NCI-H524 treated with DMSO at 0.1 percent for 48 hours (cell line): ENCODE measurements around the gene PRRC2A.

Experiments used
- DNase-seq: peaks from one replicate; lab custom pipeline; 2025; lab: John Stamatoyannopoulos, UW

The PRRC2A gene

DNA sequence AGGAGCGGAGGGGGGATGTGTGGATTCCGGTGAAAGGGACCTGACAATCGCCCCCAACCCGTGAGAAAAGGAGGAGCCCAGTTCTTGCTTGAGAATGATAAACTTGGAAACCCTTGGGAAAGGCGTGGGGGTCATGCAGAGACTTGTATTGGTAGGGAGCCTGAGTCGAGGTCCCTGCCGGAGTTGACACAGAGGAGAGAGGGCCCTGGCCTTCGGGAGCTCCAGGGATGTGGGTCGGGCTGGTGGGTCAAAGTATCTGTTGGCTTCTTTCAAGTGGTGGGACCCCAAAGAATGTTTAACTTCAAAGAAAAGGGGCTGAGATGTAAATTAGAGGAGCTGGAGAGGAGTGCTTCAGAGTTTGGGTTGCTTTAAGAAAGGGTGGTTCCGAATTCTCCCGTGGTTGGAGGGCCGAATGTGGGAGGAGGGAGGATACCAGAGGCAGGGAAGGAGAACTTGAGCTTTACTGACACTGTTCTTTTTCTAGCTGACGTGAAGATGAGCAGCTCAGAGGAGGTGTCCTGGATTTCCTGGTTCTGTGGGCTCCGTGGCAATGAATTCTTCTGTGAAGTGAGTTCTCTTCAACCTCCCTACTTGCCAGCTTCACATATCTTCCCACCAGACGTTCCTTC is 45.9 kb downstream of the PRRC2A start:
- DNase-seq, result no peak

DNA sequence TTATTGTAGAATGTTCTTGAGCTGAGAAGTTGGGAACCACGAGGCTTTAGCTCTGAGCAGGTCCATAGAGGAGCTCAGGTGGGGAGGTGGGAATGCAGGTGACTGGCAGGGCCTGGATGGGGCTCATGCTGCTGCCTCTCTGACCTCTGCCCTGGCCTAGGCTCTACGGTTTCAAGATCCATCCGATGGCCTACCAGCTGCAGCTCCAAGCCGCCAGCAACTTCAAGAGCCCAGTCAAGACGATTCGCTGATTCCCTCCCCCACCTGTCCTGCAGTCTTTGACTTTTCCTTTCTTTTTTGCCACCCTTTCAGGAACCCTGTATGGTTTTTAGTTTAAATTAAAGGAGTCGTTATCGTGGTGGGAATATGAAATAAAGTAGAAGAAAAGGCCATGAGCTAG is 49.2 kb downstream of the PRRC2A start, which contains the start of gene LY6G5B:
LY6G5B (plus strand) TSS at position 301 of the 400 bp plus-strand sequence. CDS start 975 bp downstream, outside the sequence.
- DNase-seq, result no peak

DNA sequence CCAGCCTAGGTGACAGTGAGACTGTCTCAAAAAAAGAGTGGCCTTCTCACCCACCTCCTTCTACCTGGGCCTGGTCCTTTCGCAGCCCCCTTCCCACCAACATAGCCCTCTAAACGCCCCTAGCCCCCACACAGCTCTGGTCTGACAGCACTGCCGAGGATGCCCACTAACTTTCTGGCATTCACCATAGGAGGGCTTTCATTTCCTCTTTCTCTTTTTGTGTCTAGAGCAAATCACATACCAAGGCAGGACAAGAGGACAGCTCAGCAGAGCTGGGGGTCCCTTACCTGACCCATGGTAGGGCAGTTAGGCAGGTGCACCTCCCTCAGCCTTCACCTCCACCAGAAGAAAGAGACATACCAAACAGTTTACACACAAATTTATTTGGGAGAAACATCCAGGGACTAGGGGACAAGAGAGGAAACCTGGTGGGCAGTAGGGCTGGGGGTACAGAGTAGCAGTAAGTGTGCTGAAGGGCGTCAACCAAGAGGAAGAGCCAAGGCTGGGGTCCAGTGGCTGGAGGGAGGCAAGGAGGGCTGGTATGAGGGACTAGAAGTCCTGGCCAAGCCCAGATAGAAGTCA is 55.9 kb downstream of the PRRC2A start:
- DNase-seq, result no peak

DNA sequence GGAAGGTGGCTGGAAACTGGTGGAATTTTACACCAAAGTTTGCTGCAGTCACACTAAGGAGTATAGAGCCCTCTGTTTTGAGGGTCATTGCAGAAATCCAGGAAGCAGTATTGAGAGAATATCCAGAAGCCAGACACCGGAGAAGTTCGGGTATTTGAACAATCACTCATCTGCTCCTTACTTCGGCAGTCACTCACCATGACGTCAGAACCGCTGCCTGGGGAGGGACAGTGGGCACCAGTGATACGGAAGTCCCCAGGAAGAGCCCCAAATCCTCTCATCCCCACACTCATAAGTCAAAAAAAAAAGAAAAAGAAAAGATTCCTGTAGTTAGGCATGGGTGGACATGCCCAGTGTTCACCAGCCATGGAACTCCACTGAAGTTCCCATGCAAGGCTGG is 56.4 kb downstream of the PRRC2A start:
- DNase-seq, result no peak

DNA sequence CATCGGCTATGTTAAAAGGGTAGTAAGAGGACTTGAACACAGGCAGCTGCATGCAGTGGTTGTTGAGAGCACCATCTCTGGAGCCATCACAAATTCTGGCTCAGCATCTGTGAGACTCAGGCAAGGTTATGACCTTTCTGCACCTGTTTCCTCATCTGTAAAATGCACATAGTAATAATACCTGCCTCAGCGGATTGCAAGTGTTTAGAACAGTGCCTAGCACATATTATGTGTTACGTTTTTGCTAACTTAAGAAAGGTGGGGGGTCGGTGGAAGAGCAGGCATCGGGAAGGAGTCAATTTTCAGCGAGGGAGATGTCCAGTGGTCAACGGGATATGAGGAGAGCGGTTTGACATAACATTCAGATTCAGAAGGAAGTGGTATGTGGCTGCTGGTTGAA is 57.4 kb downstream of the PRRC2A start:
- DNase-seq, result no peak

DNA sequence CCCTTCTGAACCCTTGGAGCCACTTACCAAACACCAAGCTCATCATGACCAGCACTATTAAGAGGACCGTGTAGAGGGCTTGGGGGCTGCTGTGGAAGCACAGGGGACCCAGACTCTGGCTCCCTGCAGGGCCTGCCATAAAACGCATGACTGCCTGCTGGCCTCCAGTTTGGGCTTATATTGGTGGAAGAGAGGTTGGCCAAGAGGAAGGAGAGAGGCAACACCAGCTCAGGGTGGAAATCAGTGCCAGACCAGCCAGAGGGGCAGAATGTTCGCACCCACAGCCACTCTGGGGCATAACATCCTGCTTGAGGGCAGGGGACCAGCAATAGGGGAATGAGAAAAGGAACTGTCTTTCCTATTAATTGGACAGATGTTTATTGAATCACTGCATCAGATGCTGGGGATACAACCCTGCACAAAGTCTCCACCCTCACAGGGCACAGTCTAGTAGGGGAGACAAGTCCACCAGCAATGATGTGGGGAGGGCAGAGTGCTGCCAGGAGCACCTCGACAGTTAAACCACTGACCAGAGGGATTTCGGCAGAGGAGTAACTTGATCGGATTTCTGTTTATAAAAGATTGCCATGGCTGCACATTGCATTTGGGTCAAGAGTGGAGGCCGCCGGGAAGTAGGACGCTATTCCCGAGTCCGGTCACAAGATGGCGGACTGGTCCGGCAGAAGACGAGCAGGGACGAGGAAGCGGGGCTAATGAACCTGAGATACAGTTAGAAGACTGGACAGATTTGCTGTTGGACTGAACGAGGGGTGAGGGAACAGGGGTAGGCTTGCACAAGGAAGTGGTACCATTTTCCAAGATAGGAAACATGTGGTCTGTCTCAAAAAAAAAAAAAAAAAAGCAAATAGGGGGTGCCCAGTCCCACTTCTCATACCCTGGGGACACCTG is 60.0 kb downstream of the PRRC2A start, which contains the start of gene LY6G5C:
LY6G5C (minus strand) TSS at position 842 of the 909 bp plus-strand sequence; CDS start at position 148, 694 bp downstream.
- peak; percentile 18 for DNase-seq

DNA sequence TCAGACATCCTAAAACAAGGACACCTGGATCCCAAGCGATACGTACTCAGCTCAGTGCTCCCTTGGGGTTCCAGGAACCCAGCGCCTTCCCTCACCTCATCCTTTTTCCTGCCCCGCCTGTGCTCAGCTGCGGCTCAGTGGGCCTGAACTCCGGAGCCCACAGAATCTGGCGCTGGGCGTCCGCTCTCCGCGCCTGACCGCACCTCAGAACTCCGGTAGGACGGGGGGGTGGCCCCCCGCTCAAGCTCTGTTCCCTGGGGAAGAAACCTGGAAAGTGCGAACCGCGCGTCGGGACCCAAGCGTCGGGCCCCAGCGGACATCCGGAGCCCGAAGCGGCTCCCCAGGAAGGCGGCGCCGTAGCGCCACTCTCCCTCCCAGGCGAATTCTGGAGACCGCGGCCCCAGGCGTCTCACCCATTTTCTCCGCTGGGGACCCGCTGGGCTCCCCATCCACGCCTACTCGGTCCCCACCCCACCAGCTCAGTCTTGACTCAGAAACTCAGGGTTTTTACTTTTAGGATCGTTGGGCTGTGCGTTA is 60.7 kb downstream of the PRRC2A start:
- DNase-seq, result no peak

DNA sequence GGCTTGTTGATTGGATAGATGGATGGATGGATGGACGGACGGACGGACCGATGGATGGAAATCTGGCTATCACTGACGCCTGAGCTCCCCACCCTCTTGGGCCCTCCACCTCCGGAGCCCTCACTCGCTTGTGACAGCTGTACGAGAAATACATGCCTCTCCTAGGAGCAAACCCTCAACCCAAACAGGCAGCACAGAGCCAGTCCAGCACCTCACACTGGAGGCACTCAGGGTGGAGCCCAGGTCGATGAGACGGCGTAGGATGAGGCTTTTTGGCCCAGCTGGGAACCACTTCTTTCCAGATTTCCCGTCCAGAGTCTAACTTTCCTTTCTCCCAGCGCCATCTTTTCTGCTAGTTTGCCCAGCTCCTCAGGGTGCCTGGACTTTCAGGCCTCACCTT is 63.1 kb downstream of the PRRC2A start:
- no peak for DNase-seq

DNA sequence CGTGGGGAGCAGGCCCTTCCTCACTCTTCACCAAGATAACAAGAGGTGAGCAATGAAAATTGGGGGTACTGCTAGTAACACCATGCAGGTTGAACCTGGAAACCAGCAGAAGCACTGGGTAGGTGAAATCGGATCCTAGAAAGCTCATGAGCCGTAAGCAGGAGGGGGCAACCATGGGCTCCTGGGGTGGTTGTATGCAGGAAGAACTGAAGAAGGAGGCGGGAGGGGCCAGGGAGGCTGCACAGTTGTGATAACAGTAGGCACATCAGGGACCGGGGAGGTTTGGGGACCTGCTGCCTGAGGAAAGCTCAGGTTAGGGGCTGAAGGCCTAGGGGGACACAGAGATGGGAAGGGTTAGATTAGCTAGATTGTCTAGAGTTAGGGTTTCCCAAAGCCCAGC is 66.0 kb downstream of the PRRC2A start:
- no peak for DNase-seq

DNA sequence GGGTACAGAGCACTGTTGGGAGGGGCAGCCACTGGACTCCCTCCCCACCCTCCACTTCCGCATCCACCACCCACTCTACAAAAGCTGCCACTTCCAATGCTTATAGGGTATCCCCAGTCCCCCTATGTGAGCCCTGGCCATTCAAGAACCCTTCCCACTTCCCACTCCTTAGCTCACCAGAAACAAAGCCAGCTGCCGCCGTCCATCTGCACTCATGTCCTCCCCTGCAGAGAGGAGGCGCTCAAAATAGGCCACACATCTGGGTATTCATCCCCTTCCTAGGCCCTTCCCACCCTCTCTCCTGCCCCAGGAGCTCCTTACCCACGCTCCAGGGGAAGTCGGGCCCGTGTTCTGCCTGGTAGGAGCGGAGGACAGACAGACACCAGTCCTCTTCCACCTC is 66.8 kb downstream of the PRRC2A start:
- DNase-seq, result no peak
